ENCODE results near the gene ATP6V1G3. TPM values are rescaled to one million over a fixed set of nuclear protein-coding genes. Genes with fewer than 3 reads are reported as not detected.
"Not testable (repeated sequence)": the region's sequence is repeated elsewhere in the genome, so short reads cannot be mapped to it uniquely, and the experiment has no call there.

ATP6V1G3 gene
- polyA plus RNA-seq, 3 donors = not detected

- TF ChIP-seq CTCF (IDR thresholded peaks at IDR 0.05) = no peak
- DNase-seq = no peak
- Histone ChIP-seq H3K4me3 (replicated peaks in 1 of 3; ENCODE audit: low read depth in 2 of 3, low read length in 3 of 3) (no peak overlapping the region), H3K27me3 (ENCODE audit: control insufficient read depth in 2 of 2, insufficient read depth in 2 of 2, low read length in 2 of 2) (no peaks in the 10 kb centered on the region), H3K9me3 (replicated peaks in 1 of 2; ENCODE audit: control insufficient read depth in 1 of 2, insufficient read depth in 1 of 2, low read length in 2 of 2) (no peaks in the 10 kb centered on the region), H2AFZ (ENCODE audit: insufficient read depth, low read depth, low read length, poor library complexity, severe bottlenecking) (no peak overlapping the region), H3K9ac (ENCODE audit: insufficient read depth, low read length, poor library complexity, severe bottlenecking) (no peak overlapping the region), H3K4me1 (ENCODE audit: control insufficient read depth in 1 of 2, insufficient read depth in 2 of 2, low read length in 2 of 2) (peaks cover 0 to 12% of the 10 kb centered on the region in 2 donors), H3K79me2 (ENCODE audit: insufficient read depth, low read length) (no peaks in the 10 kb centered on the region), H3K4me2 (replicated peaks; ENCODE audit: extremely low read depth, low read length, poor library complexity, severe bottlenecking) (no peak overlapping the region), H4K20me1 (ENCODE audit: insufficient read depth, low read length) (no peaks in the 10 kb centered on the region), H3K27ac (ENCODE audit: low read depth in 1 of 2, low read length in 2 of 2) (no peak overlapping the region), H3K36me3 (replicated peaks in 1 of 2; ENCODE audit: control insufficient read depth in 1 of 2, insufficient read depth in 2 of 2, low read length in 2 of 2) (no peaks in the 10 kb centered on the region)
- Mint-ChIP-seq H3K27ac (no peak overlapping the region), H3K27me3 (ENCODE audit: low read depth in 3 of 3) (peaks cover 0 to 2% (median 0%) of the 10 kb centered on the region in 3 donors), H3K4me3 (no peak overlapping the region), H3K9me3 (peaks cover 0 to 2% (median 0%) of the 10 kb centered on the region in 7 donors), H3K4me1 (peaks cover 11% of the 10 kb centered on the region), H3K36me3 (no peaks in the 10 kb centered on the region)
- intact Hi-C loops (cut with micrococcal nuclease) = no loop called here
- no CpG with 5 or more reads among the region's 2 CpGs for WGBS (ENCODE audit: insufficient coverage)
Measured at GRCh38 chr1:198524556-198524955, 15.9 kb downstream of the ATP6V1G3 start.

GRCh38 chr1:198524127-198524526 lies 16.4 kb downstream of the ATP6V1G3 start:
- H3K4me1 ChIP-seq (ENCODE audit: control insufficient read depth in 1 of 2, insufficient read depth in 2 of 2, low read length in 2 of 2) = peaks cover 0 to 12% of the 10 kb centered on the region in 2 donors
- H3K9me3 Mint-ChIP-seq; H3K27me3 Mint-ChIP-seq (ENCODE audit: low read depth in 3 of 3); H3K36me3 Mint-ChIP-seq; H3K79me2 ChIP-seq (ENCODE audit: insufficient read depth, low read length); H2AFZ ChIP-seq (ENCODE audit: insufficient read depth, low read depth, low read length, poor library complexity, severe bottlenecking); H3K9me3 ChIP-seq (replicated peaks in 1 of 2; ENCODE audit: control insufficient read depth in 1 of 2, insufficient read depth in 1 of 2, low read length in 2 of 2); H4K20me1 ChIP-seq (ENCODE audit: insufficient read depth, low read length); intact Hi-C loops (cut with micrococcal nuclease); H3K27ac ChIP-seq (ENCODE audit: low read depth in 1 of 2, low read length in 2 of 2); H3K4me2 ChIP-seq (replicated peaks; ENCODE audit: extremely low read depth, low read length, poor library complexity, severe bottlenecking); H3K4me3 ChIP-seq (replicated peaks in 1 of 3; ENCODE audit: low read depth in 2 of 3, low read length in 3 of 3); H3K27me3 ChIP-seq (ENCODE audit: control insufficient read depth in 2 of 2, insufficient read depth in 2 of 2, low read length in 2 of 2); H3K36me3 ChIP-seq (replicated peaks in 1 of 2; ENCODE audit: control insufficient read depth in 1 of 2, insufficient read depth in 2 of 2, low read length in 2 of 2); H3K9ac ChIP-seq (ENCODE audit: insufficient read depth, low read length, poor library complexity, severe bottlenecking); H3K4me3 Mint-ChIP-seq; DNase-seq: not testable (repeated sequence)
- H3K27ac Mint-ChIP-seq = peak overlapping the region in 1 of 7 donors; percentile 50
- H3K4me1 Mint-ChIP-seq = peaks cover 11% of the 10 kb centered on the region
- WGBS (ENCODE audit: insufficient coverage) = 100% methylated on average over 3 of the region's 10 CpGs

All from CD14-positive monocyte (primary cell).